HG03066 (cell line): Measurements from ENCODE around the gene RPS21.

Experiments
- ATAC-seq: cut with Tn5 transposase; IDR thresholded peaks from one replicate; pipeline ENCODE4 v1.9.1; 2021; ENCODE audit warnings: low read depth; ENCODE audit not compliant: unreplicated experiment

The RPS21 gene

GRCh38 chr20:62409086-62409853, 22.4 kb downstream of the RPS21 start:
- no peak for ATAC-seq

GRCh38 chr20:62409931-62410745, 23.2 kb downstream of the RPS21 start:
- no peak for ATAC-seq

- ATAC-seq: no peak
These were observed 24.0 kb downstream of the RPS21 start for GRCh38 chr20:62410746-62411478.

GRCh38 chr20:62411479-62412193, 24.7 kb downstream of the RPS21 start:
- no peak for ATAC-seq

DNA sequence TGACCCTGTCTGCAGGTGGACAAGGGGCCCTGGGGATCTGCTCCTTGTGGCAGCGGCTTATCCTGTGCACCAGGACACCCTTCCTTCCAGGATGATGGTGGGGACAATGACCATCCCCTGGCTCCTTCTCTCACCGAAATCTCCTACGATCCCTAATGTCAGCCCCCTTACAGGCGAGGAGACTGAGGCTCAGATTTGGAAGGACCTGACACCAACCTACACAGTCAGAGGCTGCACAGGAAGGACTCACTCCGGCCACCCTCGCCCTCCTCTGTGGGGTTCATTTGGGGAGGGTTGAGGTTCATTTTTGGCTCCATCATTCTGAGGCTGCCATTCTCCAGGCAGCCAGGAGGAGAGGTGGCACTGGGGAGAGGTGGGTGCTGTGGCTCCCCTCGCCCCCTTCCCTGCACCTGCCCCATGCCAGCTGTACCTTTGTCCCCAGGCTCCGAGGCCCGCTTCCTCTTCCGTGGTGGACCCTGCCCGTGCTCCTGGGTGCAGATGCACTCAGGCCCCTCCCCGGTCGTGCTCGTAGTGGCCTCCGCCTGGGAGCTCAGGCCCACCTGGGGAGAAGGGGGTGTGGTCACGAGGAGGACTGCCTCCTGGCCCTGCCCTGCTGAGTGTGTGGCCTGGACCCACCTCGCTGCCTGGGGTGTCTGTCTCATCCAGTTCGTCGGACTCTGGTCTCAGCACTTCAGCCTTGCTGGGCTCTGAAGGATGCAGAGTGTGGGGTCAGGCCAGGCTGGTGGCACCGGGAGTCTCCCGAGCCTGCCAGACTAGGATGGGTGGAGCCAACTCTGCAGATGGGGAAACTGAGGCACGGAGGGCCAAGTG, 25.5 kb downstream of the RPS21 start:
- ATAC-seq: no peak

DNA sequence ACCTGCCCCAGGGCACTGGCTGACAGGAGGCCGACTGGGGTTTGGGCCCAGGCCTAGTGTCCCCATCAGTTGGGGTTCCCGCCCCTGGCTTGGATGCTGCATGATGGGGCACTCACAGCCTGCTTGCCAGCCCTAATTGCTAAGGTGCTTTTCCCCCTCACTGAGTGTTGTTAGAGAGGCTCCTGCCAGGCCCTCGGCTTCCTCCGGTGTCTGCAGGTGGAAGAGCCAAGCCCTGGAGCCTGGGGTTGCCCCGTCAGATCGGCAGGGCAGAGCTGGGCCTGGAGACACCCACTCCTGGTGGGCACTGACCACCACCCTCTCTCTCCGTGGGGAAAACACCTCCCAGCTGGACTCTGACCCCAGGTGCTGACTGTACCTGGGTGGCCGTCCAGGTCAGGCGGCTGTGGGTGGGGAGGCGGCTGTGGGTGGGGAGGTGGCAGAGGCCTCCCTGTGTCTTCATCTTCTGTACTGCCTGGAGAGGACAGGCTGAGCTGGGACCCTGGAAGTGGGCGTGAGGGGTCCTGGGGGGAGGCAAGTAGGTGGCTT, 26.2 kb downstream of the RPS21 start:
- ATAC-seq: no peak

GRCh38 chr20:62413896-62414481, 27.1 kb downstream of the RPS21 start:
- no peak for ATAC-seq

- no peak for ATAC-seq
These were observed 28.6 kb downstream of the RPS21 start for GRCh38 chr20:62415354-62416111.

- ATAC-seq: no peak
These were observed 30.0 kb downstream of the RPS21 start for GRCh38 chr20:62416651-62417637.

- ATAC-seq: no peak
These were observed 31.2 kb downstream of the RPS21 start for GRCh38 chr20:62417981-62418708.

GRCh38 chr20:62418709-62419487, 32.0 kb downstream of the RPS21 start:
- ATAC-seq: no peak

DNA sequence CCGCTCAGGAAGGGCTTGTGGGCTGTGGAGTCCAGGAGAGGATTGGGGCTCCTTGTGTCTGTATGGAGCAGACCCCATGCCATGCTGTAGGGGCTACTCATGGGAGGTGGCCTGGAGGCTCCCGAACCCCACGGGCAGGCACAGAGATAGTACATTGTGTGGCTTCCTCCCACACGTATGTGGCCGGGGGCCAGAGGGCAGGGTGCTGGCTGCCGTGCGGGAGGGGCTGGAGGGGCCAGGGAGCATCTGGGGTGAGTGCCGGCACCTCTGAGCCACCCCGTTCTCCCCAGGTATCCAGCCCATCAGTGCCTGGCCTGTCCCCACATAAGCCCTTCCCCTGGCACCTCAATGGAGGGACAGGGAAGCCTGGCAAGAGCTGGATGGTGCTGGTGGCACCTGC, 32.9 kb downstream of the RPS21 start:
- ATAC-seq: no peak

DNA sequence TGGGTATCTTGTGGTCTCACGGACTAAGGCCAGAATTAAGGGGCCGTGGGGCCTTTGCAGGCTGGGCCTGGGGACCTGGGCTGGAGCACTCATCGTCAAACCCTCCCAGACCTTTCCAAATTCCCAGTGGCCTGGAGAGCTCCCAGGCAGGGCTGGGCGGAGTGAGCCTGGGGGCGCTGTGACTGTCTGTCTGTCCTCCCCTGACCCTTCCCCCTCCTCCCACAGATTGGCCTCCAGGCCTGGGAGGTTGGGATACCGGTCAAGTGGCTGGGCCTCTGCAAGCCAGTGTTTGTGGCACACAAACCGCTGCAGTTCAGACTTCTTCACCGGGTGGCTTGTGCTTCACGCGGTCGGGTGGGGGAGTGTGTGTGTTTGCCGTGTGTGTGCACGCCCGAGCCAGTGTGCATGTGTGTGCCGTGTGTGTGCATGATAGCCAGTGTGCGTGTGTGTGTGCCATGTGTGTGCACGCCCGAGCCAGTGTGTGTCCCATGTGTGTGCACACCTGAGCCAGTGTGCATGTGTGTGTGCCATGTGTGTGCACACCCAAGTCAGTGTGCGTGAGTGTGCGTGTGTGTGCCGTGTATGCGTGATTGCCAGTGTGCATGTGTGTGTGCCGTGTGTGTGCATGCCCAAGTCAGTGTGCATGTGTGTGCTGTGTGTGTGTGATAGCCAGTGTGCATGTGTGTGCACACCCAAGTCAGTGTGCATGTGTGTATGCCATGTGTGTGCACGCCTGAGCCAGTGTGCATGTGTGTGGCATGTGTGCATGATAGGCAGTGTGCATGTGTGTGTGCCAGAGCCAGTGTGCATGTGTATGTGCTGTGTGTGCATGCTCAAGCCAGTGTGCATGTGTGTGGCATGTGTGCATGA, 34.2 kb downstream of the RPS21 start:
- ATAC-seq: no peak

DNA sequence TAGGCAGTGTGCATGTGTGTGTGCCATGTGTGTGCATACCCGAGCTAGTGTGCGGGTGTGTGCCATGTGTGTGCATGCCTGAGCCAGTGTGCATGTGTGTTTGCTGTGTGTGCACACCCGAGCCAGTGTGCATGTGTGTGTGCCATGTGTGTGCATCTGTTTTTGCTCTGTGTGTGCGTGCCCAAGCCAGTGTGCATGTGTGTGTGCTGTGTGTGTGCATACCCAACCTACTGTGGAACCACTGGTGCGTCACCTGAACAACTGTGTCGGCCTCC, 34.8 kb downstream of the RPS21 start:
- ATAC-seq: no peak
